Measurements from ENCODE around the gene STX16.

GRCh38 chr20:58608096-58608840 lies 42.8 kb upstream of the STX16 start:
- TF ChIP-seq ZNF792 (CRISPR knock-in tag; IDR thresholded peaks at IDR 0.05) = no peak
- no peak for TF ChIP-seq POLR2A (IDR thresholded peaks at IDR 0.05; ENCODE audit: insufficient read depth in 1 of 2, low read depth in 2 of 2, low read length in 2 of 2)
- no peak for TF ChIP-seq ZNF274 (CRISPR knock-in tag; IDR thresholded peaks at IDR 0.05)
- no peak for TF ChIP-seq YY1 (IDR thresholded peaks at IDR 0.05; ENCODE audit: insufficient read depth, insufficient replicate concordance, low read depth, low read length)
- no peak for TF ChIP-seq BRD4 (CRISPR knock-in tag; IDR thresholded peaks at IDR 0.05)
- TF ChIP-seq, protein P1, sequence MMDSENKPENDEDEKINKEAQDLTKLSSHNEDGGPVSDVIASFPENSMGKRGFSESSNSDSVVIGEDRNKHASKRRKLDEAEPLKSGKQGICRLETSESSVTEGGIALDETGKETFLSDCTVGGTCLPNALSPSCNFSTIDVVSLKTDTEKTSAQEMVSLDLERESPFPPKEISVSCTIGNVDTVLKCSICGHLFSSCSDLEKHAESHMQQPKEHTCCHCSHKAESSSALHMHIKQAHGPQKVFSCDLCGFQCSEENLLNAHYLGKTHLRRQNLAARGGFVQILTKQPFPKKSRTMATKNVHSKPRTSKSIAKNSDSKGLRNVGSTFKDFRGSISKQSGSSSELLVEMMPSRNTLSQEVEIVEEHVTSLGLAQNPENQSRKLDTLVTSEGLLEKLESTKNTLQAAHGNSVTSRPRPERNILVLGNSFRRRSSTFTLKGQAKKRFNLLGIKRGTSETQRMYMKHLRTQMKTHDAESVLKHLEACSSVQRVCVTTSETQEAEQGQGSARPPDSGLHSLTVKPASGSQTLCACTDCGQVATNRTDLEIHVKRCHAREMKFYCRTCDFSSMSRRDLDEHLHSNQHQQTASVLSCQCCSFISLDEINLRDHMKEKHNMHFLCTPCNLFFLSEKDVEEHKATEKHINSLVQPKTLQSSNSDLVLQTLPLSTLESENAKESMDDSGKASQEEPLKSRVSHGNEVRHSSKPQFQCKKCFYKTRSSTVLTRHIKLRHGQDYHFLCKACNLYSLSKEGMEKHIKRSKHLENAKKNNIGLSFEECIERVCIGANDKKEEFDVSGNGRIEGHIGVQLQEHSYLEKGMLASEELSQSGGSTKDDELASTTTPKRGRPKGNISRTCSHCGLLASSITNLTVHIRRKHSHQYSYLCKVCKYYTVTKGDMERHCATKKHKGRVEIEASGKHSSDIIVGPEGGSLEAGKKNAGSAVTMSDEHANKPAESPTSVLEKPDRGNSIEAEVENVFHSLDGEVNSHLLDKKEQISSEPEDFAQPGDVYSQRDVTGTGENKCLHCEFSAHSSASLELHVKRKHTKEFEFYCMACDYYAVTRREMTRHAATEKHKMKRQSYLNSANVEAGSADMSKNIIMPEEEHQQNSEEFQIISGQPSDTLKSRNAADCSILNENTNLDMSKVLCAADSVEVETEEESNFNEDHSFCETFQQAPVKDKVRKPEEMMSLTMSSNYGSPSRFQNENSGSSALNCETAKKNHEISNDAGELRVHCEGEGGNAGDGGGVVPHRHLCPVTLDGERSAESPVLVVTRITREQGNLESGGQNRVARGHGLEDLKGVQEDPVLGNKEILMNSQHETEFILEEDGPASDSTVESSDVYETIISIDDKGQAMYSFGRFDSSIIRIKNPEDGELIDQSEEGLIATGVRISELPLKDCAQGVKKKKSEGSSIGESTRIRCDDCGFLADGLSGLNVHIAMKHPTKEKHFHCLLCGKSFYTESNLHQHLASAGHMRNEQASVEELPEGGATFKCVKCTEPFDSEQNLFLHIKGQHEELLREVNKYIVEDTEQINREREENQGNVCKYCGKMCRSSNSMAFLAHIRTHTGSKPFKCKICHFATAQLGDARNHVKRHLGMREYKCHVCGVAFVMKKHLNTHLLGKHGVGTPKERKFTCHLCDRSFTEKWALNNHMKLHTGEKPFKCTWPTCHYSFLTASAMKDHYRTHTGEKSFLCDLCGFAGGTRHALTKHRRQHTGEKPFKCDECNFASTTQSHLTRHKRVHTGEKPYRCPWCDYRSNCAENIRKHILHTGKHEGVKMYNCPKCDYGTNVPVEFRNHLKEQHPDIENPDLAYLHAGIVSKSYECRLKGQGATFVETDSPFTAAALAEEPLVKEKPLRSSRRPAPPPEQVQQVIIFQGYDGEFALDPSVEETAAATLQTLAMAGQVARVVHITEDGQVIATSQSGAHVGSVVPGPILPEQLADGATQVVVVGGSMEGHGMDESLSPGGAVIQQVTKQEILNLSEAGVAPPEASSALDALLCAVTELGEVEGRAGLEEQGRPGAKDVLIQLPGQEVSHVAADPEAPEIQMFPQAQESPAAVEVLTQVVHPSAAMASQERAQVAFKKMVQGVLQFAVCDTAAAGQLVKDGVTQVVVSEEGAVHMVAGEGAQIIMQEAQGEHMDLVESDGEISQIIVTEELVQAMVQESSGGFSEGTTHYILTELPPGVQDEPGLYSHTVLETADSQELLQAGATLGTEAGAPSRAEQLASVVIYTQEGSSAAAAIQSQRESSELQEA (CRISPR knock-in tag; IDR thresholded peaks at IDR 0.05; ENCODE audit: not compliant biosample characterization) = no peak
- no peak for TF ChIP-seq JUNB (CRISPR knock-in tag; IDR thresholded peaks at IDR 0.05; ENCODE audit: borderline replicate concordance)
- no peak for TF ChIP-seq CTCF (CRISPR knock-in tag; IDR thresholded peaks at IDR 0.05)
- no peak for TF ChIP-seq NCOA1 (CRISPR knock-in tag; IDR thresholded peaks at IDR 0.05)
- no peak for TF ChIP-seq MZF1 (CRISPR knock-in tag; IDR thresholded peaks at IDR 0.05; ENCODE audit: borderline replicate concordance)
- TF ChIP-seq SIN3A (IDR thresholded peaks at IDR 0.05; ENCODE audit: borderline replicate concordance, low read depth, low read length) = no peak
- TF ChIP-seq PCBP1 (IDR thresholded peaks at IDR 0.05; ENCODE audit: borderline replicate concordance, low read depth, low read length) = no peak
- TF ChIP-seq EP300 (IDR thresholded peaks at IDR 0.05; ENCODE audit: low read depth in 2 of 2, low read length in 2 of 2) = no peak
- no peak for TF ChIP-seq EP300 (CRISPR knock-in tag; IDR thresholded peaks at IDR 0.05; ENCODE audit: borderline replicate concordance)
- TF ChIP-seq TRIM24 (CRISPR knock-in tag; IDR thresholded peaks at IDR 0.05) = no peak
